Effector CD8-positive, alpha-beta T cell (primary cell): ENCODE measurements around the gene SKIDA1.

Experiments
- DNase-seq: peaks from one replicate; lab custom pipeline; 2025; lab: John Stamatoyannopoulos, UW

The SKIDA1 gene

GRCh38 chr10:21517134-21518031 is 8.1 kb downstream of the SKIDA1 start:
- DNase-seq = no peak

- DNase-seq = peak; percentile 18
These were observed 9.0 kb downstream of the SKIDA1 start for GRCh38 chr10:21516242-21517131.

- no peak for DNase-seq
These were observed 9.9 kb downstream of the SKIDA1 start for GRCh38 chr10:21515361-21516241.

- DNase-seq = no peak
These were observed 10.6 kb downstream of the SKIDA1 start for GRCh38 chr10:21514818-21515351.

- no peak for DNase-seq
These were observed 11.2 kb downstream of the SKIDA1 start for GRCh38 chr10:21514129-21514817.

GRCh38 chr10:21513405-21513788 is 12.1 kb downstream of the SKIDA1 start:
- no peak for DNase-seq

- DNase-seq = no peak
These were observed 12.7 kb downstream of the SKIDA1 start for GRCh38 chr10:21512573-21513404.

- DNase-seq = no peak
These were observed 13.4 kb downstream of the SKIDA1 start for GRCh38 chr10:21511946-21512572.

GRCh38 chr10:21511095-21511570 is 14.3 kb downstream of the SKIDA1 start:
- DNase-seq = no peak

- no peak for DNase-seq
These were observed 15.0 kb downstream of the SKIDA1 start for GRCh38 chr10:21510241-21511094.

- no peak for DNase-seq
These were observed 15.9 kb downstream of the SKIDA1 start for GRCh38 chr10:21509341-21510240.

GRCh38 chr10:21508706-21509331 is 16.7 kb downstream of the SKIDA1 start:
- DNase-seq = no peak

- no peak for DNase-seq
These were observed 18.3 kb downstream of the SKIDA1 start for GRCh38 chr10:21507150-21507549.

GRCh38 chr10:21506351-21506750 is 19.1 kb downstream of the SKIDA1 start:
- DNase-seq = no peak

- DNase-seq = no peak
These were observed 19.7 kb downstream of the SKIDA1 start for GRCh38 chr10:21505711-21506278.

GRCh38 chr10:21503542-21503941 is 21.9 kb downstream of the SKIDA1 start:
- no peak for DNase-seq
